GM23248 (cell line): ENCODE measurements around the gene SH3PXD2A. TPM values are rescaled to one million over a fixed set of nuclear protein-coding genes. Genes with fewer than 3 reads are reported as not detected.
"Not testable (repeated sequence)": the region's sequence is repeated elsewhere in the genome, so short reads cannot be mapped to it uniquely, and the experiment has no call there.

Experiments
- DNase-seq: peaks from one replicate; pipeline ENCODE4 v3.0.0-alpha.2; 2015
- H2AFZ ChIP-seq: fragments of 200-600 bp; sonication (generic); 2 replicates; pipeline ENCODE4 v1.6.1; 2016; ENCODE audit warnings: antibody characterized with exemption
- H3F3A ChIP-seq: fragments of 200-600 bp; sonication (generic); 2 replicates; pipeline ENCODE4 v1.6.1; 2016; ENCODE audit warnings: mild to moderate bottlenecking, antibody characterized with exemption, mixed run types; ENCODE audit not compliant: insufficient read depth
- H3K27ac ChIP-seq: fragments of 200-600 bp; sonication (generic); 2 replicates; pipeline ENCODE4 v1.5.1; 2016; ENCODE audit warnings: mild to moderate bottlenecking
- H3K27me3 ChIP-seq: fragments of 200-600 bp; sonication (generic); replicated peaks from 2 replicates; pipeline ENCODE4 v1.6.1; 2016; ENCODE audit warnings: mild to moderate bottlenecking; ENCODE audit not compliant: insufficient read depth
- H3K36me3 ChIP-seq: fragments of 200-600 bp; sonication (generic); 2 replicates; pipeline ENCODE4 v1.6.1; 2016; ENCODE audit warnings: low read depth, mild to moderate bottlenecking
- H3K4me1 ChIP-seq: fragments of 200-600 bp; sonication (generic); 2 replicates; pipeline ENCODE4 v1.6.1; 2016; ENCODE audit warnings: mild to moderate bottlenecking; ENCODE audit not compliant: insufficient read depth
- H3K4me2 ChIP-seq: fragments of 200-600 bp; sonication (generic); one replicate; pipeline ENCODE4 v1.6.1; 2016; ENCODE audit warnings: mild to moderate bottlenecking; ENCODE audit not compliant: unreplicated experiment
- H3K4me3 ChIP-seq: fragments of 200-600 bp; sonication (generic); 2 replicates; pipeline ENCODE4 v1.5.1; 2016; ENCODE audit warnings: mild to moderate bottlenecking
- H3K79me2 ChIP-seq: fragments of 200-600 bp; sonication (generic); 2 replicates; pipeline ENCODE4 v1.6.1; 2016; ENCODE audit warnings: mild to moderate bottlenecking; ENCODE audit not compliant: insufficient read depth
- H3K9ac ChIP-seq: fragments of 200-600 bp; sonication (generic); 2 replicates; pipeline ENCODE4 v1.6.1; 2016; ENCODE audit warnings: mild to moderate bottlenecking
- H3K9me2 ChIP-seq: fragments of 200-600 bp; sonication (generic); 2 replicates; pipeline ENCODE4 v1.6.1; 2016; ENCODE audit warnings: mixed run types, mild to moderate bottlenecking, moderate library complexity; ENCODE audit not compliant: insufficient read depth
- H3K9me3 ChIP-seq: fragments of 200-600 bp; sonication (generic); one replicate; pipeline ENCODE4 v1.6.1; 2017; ENCODE audit warnings: low read depth
- H4K20me1 ChIP-seq: fragments of 200-600 bp; sonication (generic); 2 replicates; pipeline ENCODE4 v1.6.0; 2016; ENCODE audit not compliant: insufficient read depth
- EZH2 ChIP-seq: fragments of 200-600 bp; sonication (generic); IDR thresholded peaks from 2 replicates; pipeline ENCODE4 v1.6.1; 2018; ENCODE audit warnings: antibody characterized with exemption, mild to moderate bottlenecking; ENCODE audit not compliant: insufficient read depth, poor library complexity, severe bottlenecking
- EZH2phosphoT487 ChIP-seq: fragments of 200-600 bp; sonication (generic); IDR thresholded peaks from 2 replicates; pipeline ENCODE4 v1.6.1; 2018; ENCODE audit warnings: antibody characterized with exemption, moderate library complexity, mild to moderate bottlenecking, low read depth; ENCODE audit not compliant: insufficient read depth
- WGBS, 2 experiments: methylation state at CpG; one replicate each; pipeline ENCODE4 v1.1.6; 2015 to 2017; ENCODE audit warnings: low lambda C conversion rate in 2 of 2, low coverage in 1 of 2; ENCODE audit errors: missing lambda C conversion rate in 2 of 2; 5-methylcytosine and 5-hydroxymethylcytosine counted together
- in situ Hi-C: fragments of 300-500 bp; cut with MboI; formaldehyde crosslinking; loops from 2 replicates; pipeline ENCODE4 v1.15.0; 2020
- polyA plus RNA-seq: library from polyadenylated mRNA; unstranded; fragments of >200 nt; fragmentation: Nextera tagmentation; extraction: Ambion mirVana; gene quantifications from 2 replicates; pipeline ENCODE4 v1.2.1, GENCODE V29; 2016
- total RNA-seq: library from RNA; depleted of rRNA; stranded (reverse); fragments of >200 nt; shearing (Covaris generic); gene quantifications from 2 replicates; pipeline ENCODE4 v1.2.3, GENCODE V29; 2014

Gene SH3PXD2A
- total and polyA plus RNA-seq, 2 experiments from 2014 or later = 34.0 to 58.0 TPM

- no peak overlapping the region for H3K27ac ChIP-seq
- WGBS, 2 experiments = 84 to 87% methylated on average over 6 of the region's 6 CpGs
- H3K9ac ChIP-seq = no peak overlapping the region
- no peak overlapping the region for H2AFZ ChIP-seq
- H3F3A ChIP-seq = no peaks in the 10 kb centered on the region
- in situ Hi-C loops = no loop called here
- H3K4me1 ChIP-seq = no peaks in the 10 kb centered on the region
- H3K4me3 ChIP-seq = no peak overlapping the region
- no peaks in the 10 kb centered on the region for H3K36me3 ChIP-seq
- H3K4me2 ChIP-seq = no peak overlapping the region
- no peak for DNase-seq
- H4K20me1 ChIP-seq = no peaks in the 10 kb centered on the region
- no peaks in the 10 kb centered on the region for H3K9me3 ChIP-seq
- no peaks in the 10 kb centered on the region for H3K27me3 ChIP-seq
- H3K9me2 ChIP-seq = no peaks in the 10 kb centered on the region
- no peak for TF ChIP-seq EZH2phosphoT487
- TF ChIP-seq EZH2 = no peak
- H3K79me2 ChIP-seq = no peaks in the 10 kb centered on the region
Measured at GRCh38 chr10:103816431-103816830, 38.9 kb downstream of the SH3PXD2A start.

GRCh38 chr10:103814626-103815370 lies 40.6 kb downstream of the SH3PXD2A start:
- Histone ChIP-seq H3K9me2 (no peaks in the 10 kb centered on the region), H3K27ac (no peak overlapping the region), H3K79me2 (no peaks in the 10 kb centered on the region), H3K4me3 (no peak overlapping the region), H3K4me1 (no peaks in the 10 kb centered on the region), H3F3A (no peaks in the 10 kb centered on the region), H3K4me2 (no peak overlapping the region), H3K27me3 (no peaks in the 10 kb centered on the region), H3K36me3 (no peaks in the 10 kb centered on the region), H3K9me3 (no peaks in the 10 kb centered on the region), H3K9ac (no peak overlapping the region), H2AFZ (no peak overlapping the region), H4K20me1 (no peaks in the 10 kb centered on the region)
- in situ Hi-C loops = no loop called here
- no peak for TF ChIP-seq EZH2
- no peak for TF ChIP-seq EZH2phosphoT487
- 80 to 83% methylated on average over 4 of the region's 4 CpGs for WGBS, 2 experiments
- no peak for DNase-seq

GRCh38 chr10:103814105-103814504 lies 41.3 kb downstream of the SH3PXD2A start:
- no peak overlapping the region for H3K9ac ChIP-seq
- no peak for DNase-seq
- no peaks in the 10 kb centered on the region for H3K9me3 ChIP-seq
- H3F3A ChIP-seq = no peaks in the 10 kb centered on the region
- no peak overlapping the region for H2AFZ ChIP-seq
- no peak overlapping the region for H3K4me2 ChIP-seq
- no peak overlapping the region for H3K27ac ChIP-seq
- H4K20me1 ChIP-seq = no peaks in the 10 kb centered on the region
- no peak for TF ChIP-seq EZH2
- no peak for TF ChIP-seq EZH2phosphoT487
- H3K79me2 ChIP-seq = no peaks in the 10 kb centered on the region
- H3K4me1 ChIP-seq = no peaks in the 10 kb centered on the region
- H3K36me3 ChIP-seq = no peaks in the 10 kb centered on the region
- H3K27me3 ChIP-seq = no peaks in the 10 kb centered on the region
- no peak overlapping the region for H3K4me3 ChIP-seq
- 78 to 79% methylated on average over 7 of the region's 7 CpGs for WGBS, 2 experiments
- in situ Hi-C loops = no loop called here
- no peaks in the 10 kb centered on the region for H3K9me2 ChIP-seq

- H3F3A ChIP-seq, H3K27ac ChIP-seq, H2AFZ ChIP-seq, H3K36me3 ChIP-seq, H3K27me3 ChIP-seq, in situ Hi-C loops, H3K9ac ChIP-seq, H3K79me2 ChIP-seq, H3K4me2 ChIP-seq, H3K4me3 ChIP-seq, H3K4me1 ChIP-seq, H3K9me3 ChIP-seq, H3K9me2 ChIP-seq, H4K20me1 ChIP-seq, DNase-seq: not testable (repeated sequence)
- 92 to 98% methylated on average over 4 of the region's 4 CpGs for WGBS, 2 experiments
Measured at GRCh38 chr10:103813312-103813711, 42.1 kb downstream of the SH3PXD2A start.

- Histone ChIP-seq H3K9ac (no peak overlapping the region), H3K9me2 (no peaks in the 10 kb centered on the region), H3F3A (no peaks in the 10 kb centered on the region), H3K9me3 (no peaks in the 10 kb centered on the region), H3K36me3 (no peaks in the 10 kb centered on the region), H4K20me1 (no peaks in the 10 kb centered on the region), H3K4me2 (no peak overlapping the region), H2AFZ (no peak overlapping the region), H3K27me3 (no peaks in the 10 kb centered on the region), H3K27ac (no peak overlapping the region), H3K79me2 (no peaks in the 10 kb centered on the region), H3K4me1 (no peaks in the 10 kb centered on the region), H3K4me3 (no peak overlapping the region)
- in situ Hi-C loops = no loop called here
- 67 to 76% methylated on average over 4 of the region's 4 CpGs for WGBS, 2 experiments
- TF ChIP-seq EZH2phosphoT487 (no peak), EZH2 (no peak)
- DNase-seq = no peak
Measured at GRCh38 chr10:103812432-103812831, 42.9 kb downstream of the SH3PXD2A start.
